ENCODE measurements around the gene PLEKHH2.

GRCh38 chr2:43762286-43762685, 125.2 kb downstream of the PLEKHH2 start:
- TF ChIP-seq CTCF (IDR thresholded peaks at IDR 0.05; ENCODE audit: borderline replicate concordance, extremely low read depth, low read length, poor library complexity, severe bottlenecking), result no peak
- TF ChIP-seq EZH2 (IDR thresholded peaks at IDR 0.05; ENCODE audit: borderline replicate concordance, low read depth, low read length, severe bottlenecking), result no peak

All from DND-41 (cell line).